ENCODE measurements around the gene EPHA2. TPM values are rescaled to one million over a fixed set of nuclear protein-coding genes. Genes with fewer than 3 reads are reported as not detected.

Gene EPHA2
- total and polyA plus RNA-seq, 4 donors = 2.9 to 11.1 (median 6.8) TPM

DNA sequence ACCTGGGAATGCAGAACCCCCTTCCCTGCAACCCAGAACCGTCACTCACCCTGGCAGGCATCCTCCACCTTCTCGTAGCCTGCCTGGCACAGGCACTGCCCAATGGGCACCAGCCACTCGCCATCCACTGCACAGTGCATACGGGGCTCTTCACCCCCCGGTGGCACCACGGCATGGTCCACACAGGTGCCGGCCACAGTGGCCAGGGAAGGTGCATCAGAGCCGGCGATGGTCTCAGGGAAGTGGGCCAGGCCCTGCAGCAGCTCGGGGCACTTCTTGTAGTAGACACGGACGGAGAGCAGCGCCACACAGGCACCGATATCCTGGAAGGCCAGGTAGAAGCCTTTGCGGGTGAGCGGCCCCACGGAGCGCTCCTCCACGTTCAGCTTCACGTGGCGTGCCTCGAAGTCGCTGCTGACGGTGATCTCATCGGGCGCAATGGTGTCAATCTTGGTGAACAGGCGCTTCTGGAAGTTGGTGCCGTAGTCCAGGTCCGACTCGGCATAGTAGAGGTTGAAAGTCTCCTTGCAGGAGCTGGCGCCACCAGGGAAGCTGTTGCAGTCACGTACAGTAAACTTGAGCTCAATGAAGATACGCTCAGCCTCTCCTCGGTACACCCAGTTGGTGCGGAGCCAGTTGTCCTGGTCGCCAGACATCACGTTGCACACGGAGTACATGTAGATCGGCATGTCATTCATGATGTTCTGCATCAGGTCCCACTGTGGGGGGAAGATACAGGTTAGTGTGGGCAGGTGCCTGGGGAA, 7.4 kb downstream of the EPHA2 start:
- no peak for TF ChIP-seq SP1 (IDR thresholded peaks at IDR 0.05)
- TF ChIP-seq, protein P1, sequence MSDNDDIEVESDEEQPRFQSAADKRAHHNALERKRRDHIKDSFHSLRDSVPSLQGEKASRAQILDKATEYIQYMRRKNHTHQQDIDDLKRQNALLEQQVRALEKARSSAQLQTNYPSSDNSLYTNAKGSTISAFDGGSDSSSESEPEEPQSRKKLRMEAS (IDR thresholded peaks at IDR 0.05) = no peak
- TF ChIP-seq YY1 (IDR thresholded peaks at IDR 0.05) = no peak
- TF ChIP-seq JUND (IDR thresholded peaks at IDR 0.05) = no peak
- Histone ChIP-seq H3K27ac (ENCODE audit: low read depth in 1 of 2, low read length in 2 of 2) (no peak overlapping the region), H3K9me3 (ENCODE audit: control insufficient read depth in 4 of 4, low read length in 3 of 4) (no peaks in the 10 kb centered on the region), H3K36me3 (ENCODE audit: control insufficient read depth in 4 of 4, insufficient read depth in 3 of 4, low read depth in 1 of 4, low read length in 3 of 4) (peaks cover 6 to 29% (median 9%) of the 10 kb centered on the region in 4 donors), H3K4me3 (ENCODE audit: low read depth in 1 of 3, low read length in 3 of 3) (no peak overlapping the region), H3K4me1 (ENCODE audit: control insufficient read depth in 4 of 4, insufficient read depth in 4 of 4, low read length in 3 of 4) (peaks cover 18 to 58% (median 46%) of the 10 kb centered on the region in 4 donors), H3K27me3 (ENCODE audit: control insufficient read depth in 4 of 4, insufficient read depth in 4 of 4, low read length in 3 of 4) (no peaks in the 10 kb centered on the region), H3K9ac (ENCODE audit: low read depth in 1 of 2, low read length in 2 of 2) (no peak overlapping the region)
- no peak for DNase-seq (ENCODE audit: low spot score)
- WGBS = 90% methylated on average over 39 of the region's 39 CpGs

GRCh38 chr1:16147156-16147926, 8.5 kb downstream of the EPHA2 start:
- Histone ChIP-seq H3K4me1 (ENCODE audit: control insufficient read depth in 4 of 4, insufficient read depth in 4 of 4, low read length in 3 of 4) (peaks cover 16 to 58% (median 44%) of the 10 kb centered on the region in 4 donors), H3K9me3 (ENCODE audit: control insufficient read depth in 4 of 4, low read length in 3 of 4) (no peaks in the 10 kb centered on the region), H3K36me3 (ENCODE audit: control insufficient read depth in 4 of 4, insufficient read depth in 3 of 4, low read depth in 1 of 4, low read length in 3 of 4) (peaks cover 6 to 29% (median 9%) of the 10 kb centered on the region in 4 donors), H3K27ac (ENCODE audit: low read depth in 1 of 2, low read length in 2 of 2) (peak overlapping the region; percentile 85 to 91), H3K9ac (ENCODE audit: low read depth in 1 of 2, low read length in 2 of 2) (no peak overlapping the region), H3K27me3 (ENCODE audit: control insufficient read depth in 4 of 4, insufficient read depth in 4 of 4, low read length in 3 of 4) (no peaks in the 10 kb centered on the region), H3K4me3 (ENCODE audit: low read depth in 1 of 3, low read length in 3 of 3) (no peak overlapping the region)
- TF ChIP-seq CTCF (IDR thresholded peaks at IDR 0.05; ENCODE audit: low read depth, low read length, missing input control) (no peak), SP1 (IDR thresholded peaks at IDR 0.05) (no peak)
- 68% methylated on average over 10 of the region's 10 CpGs for WGBS
- no peak for DNase-seq (ENCODE audit: low spot score)

- peak; percentile 73 for DNase-seq (ENCODE audit: low spot score)
- peaks cover 16 to 62% (median 47%) of the 10 kb centered on the region in 4 donors for H3K4me1 ChIP-seq (ENCODE audit: control insufficient read depth in 4 of 4, insufficient read depth in 4 of 4, low read length in 3 of 4)
- peak overlapping the region; percentile 85 to 91 for H3K27ac ChIP-seq (ENCODE audit: low read depth in 1 of 2, low read length in 2 of 2)
- no peaks in the 10 kb centered on the region for H3K9me3 ChIP-seq (ENCODE audit: control insufficient read depth in 4 of 4, low read length in 3 of 4)
- no peak overlapping the region for H3K9ac ChIP-seq (ENCODE audit: low read depth in 1 of 2, low read length in 2 of 2)
- H3K4me3 ChIP-seq (ENCODE audit: low read depth in 1 of 3, low read length in 3 of 3) = no peak overlapping the region
- H3K27me3 ChIP-seq (ENCODE audit: control insufficient read depth in 4 of 4, insufficient read depth in 4 of 4, low read length in 3 of 4) = no peaks in the 10 kb centered on the region
- peaks cover 6 to 29% (median 9%) of the 10 kb centered on the region in 4 donors for H3K36me3 ChIP-seq (ENCODE audit: control insufficient read depth in 4 of 4, insufficient read depth in 3 of 4, low read depth in 1 of 4, low read length in 3 of 4)
- WGBS = 55% methylated on average over 23 of the region's 23 CpGs
- TF ChIP-seq EGR1 (IDR thresholded peaks at IDR 0.05; ENCODE audit: low read depth in 2 of 2) (no peak), SP1 (IDR thresholded peaks at IDR 0.05) (no peak), GABPA (IDR thresholded peaks at IDR 0.05 in 1 of 2, conservative IDR thresholded peaks at IDR 0.05 in 1 of 2) (no peak), YY1 (IDR thresholded peaks at IDR 0.05) (no peak), HNF4G (IDR thresholded peaks at IDR 0.05) (no peak), JUND (IDR thresholded peaks at IDR 0.05) (peak; percentile 61), NR2F2 (IDR thresholded peaks at IDR 0.05) (peak; percentile 28), HNF4A (conservative IDR thresholded peaks at IDR 0.05) (no peak), CTCF (IDR thresholded peaks at IDR 0.05; ENCODE audit: low read depth, low read length, missing input control) (no peak), TAF1 (conservative IDR thresholded peaks at IDR 0.05) (no peak), FOXA1 (IDR thresholded peaks at IDR 0.05) (no peak), FOXA2 (IDR thresholded peaks at IDR 0.05) (no peak)
- TF ChIP-seq, protein P1 (IDR thresholded peaks at IDR 0.05) = no peak
- TF ChIP-seq, protein P2, sequence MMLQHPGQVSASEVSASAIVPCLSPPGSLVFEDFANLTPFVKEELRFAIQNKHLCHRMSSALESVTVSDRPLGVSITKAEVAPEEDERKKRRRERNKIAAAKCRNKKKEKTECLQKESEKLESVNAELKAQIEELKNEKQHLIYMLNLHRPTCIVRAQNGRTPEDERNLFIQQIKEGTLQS (IDR thresholded peaks at IDR 0.05) = no peak
Measured at GRCh38 chr1:16146279-16147155, 9.4 kb downstream of the EPHA2 start.

All from liver (tissue), 9 donors.